Effector CD8-positive, alpha-beta T cell (primary cell): ENCODE measurements around the gene MEX3A.
"Not testable (repeated sequence)": the region's sequence is repeated elsewhere in the genome, so short reads cannot be mapped to it uniquely, and the experiment has no call there.

ENCODE experiments used
- DNase-seq: peaks from one replicate; lab custom pipeline; 2025; lab: John Stamatoyannopoulos, UW
- total RNA-seq, 4 experiments: gene quantifications; one replicate each; lab custom pipeline; 2026; lab: John Stamatoyannopoulos, UW

MEX3A gene, protein sequence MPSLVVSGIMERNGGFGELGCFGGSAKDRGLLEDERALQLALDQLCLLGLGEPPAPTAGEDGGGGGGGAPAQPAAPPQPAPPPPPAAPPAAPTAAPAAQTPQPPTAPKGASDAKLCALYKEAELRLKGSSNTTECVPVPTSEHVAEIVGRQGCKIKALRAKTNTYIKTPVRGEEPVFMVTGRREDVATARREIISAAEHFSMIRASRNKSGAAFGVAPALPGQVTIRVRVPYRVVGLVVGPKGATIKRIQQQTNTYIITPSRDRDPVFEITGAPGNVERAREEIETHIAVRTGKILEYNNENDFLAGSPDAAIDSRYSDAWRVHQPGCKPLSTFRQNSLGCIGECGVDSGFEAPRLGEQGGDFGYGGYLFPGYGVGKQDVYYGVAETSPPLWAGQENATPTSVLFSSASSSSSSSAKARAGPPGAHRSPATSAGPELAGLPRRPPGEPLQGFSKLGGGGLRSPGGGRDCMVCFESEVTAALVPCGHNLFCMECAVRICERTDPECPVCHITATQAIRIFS
- total RNA-seq = 0 to 0.62 (median 0.48) reads per million in 4 experiments

GRCh38 chr1:156082309-156083091 lies at the start of gene MEX3A:
Gene MEX3A (minus strand): TSS chr1:156082465. CDS start chr1:156081998, 467 bp downstream.
- peak; percentile 49 for DNase-seq

GRCh38 chr1:156130578-156130942 lies 48.3 kb upstream of the MEX3A start:
- DNase-seq = no peak

GRCh38 chr1:156129687-156130577 lies 47.7 kb upstream of the MEX3A start:
- DNase-seq = peak; percentile 70

DNA sequence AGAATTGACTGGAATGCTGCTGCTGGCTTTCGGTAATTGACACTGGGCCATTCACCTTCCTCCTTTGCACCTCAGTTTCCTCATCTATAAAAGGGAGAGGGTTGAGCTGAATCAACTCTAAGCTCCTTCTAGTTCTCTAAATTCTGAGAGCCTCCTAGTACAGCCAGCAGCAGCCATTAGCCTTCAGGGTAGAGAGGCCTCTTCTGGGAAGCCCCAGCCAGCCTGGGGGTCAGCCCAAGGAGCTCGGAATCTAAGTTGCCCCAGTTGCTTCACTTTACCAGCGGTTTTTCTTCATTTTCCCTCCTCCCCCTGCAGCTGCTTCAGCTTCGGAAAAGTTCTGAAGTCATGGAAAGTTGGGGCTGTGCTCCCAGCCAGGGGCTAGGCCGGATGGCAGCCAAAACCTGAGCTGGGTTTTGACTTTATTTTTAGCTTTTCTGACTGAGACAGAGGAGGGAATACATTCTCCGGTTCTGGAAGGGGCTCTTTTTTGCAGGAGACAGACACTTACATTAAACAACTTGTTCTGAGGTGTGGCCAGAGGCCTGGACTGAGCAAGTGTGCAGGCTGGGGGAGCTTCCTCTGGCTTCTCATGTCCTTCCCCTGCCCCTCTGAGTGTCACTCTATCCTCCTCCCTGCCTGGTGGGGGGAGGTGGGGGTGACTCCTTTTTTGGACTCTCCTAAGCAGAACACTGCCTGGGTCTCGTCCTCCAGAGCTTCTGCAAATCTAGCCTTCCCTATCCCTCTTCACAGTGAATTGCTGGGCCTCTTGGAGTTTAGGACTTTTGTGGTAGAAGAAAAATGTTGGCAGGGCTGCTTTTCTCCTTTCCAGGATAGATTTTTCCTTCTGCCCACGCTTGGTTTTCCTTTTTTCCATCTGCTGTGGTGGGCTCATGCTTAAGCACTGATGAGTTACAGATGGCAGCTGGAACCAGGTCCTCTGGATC lies 46.7 kb upstream of the MEX3A start:
- no peak for DNase-seq

GRCh38 chr1:156128308-156128653 lies 46.0 kb upstream of the MEX3A start:
- no peak for DNase-seq

GRCh38 chr1:156126630-156127534 lies 44.6 kb upstream of the MEX3A start:
- DNase-seq = peak; percentile 55

- DNase-seq = peak; percentile 38
Observed at GRCh38 chr1:156126043-156126629, 43.9 kb upstream of the MEX3A start.

- DNase-seq = not testable (repeated sequence)
Observed at GRCh38 chr1:156125544-156125943, 43.3 kb upstream of the MEX3A start.

DNA sequence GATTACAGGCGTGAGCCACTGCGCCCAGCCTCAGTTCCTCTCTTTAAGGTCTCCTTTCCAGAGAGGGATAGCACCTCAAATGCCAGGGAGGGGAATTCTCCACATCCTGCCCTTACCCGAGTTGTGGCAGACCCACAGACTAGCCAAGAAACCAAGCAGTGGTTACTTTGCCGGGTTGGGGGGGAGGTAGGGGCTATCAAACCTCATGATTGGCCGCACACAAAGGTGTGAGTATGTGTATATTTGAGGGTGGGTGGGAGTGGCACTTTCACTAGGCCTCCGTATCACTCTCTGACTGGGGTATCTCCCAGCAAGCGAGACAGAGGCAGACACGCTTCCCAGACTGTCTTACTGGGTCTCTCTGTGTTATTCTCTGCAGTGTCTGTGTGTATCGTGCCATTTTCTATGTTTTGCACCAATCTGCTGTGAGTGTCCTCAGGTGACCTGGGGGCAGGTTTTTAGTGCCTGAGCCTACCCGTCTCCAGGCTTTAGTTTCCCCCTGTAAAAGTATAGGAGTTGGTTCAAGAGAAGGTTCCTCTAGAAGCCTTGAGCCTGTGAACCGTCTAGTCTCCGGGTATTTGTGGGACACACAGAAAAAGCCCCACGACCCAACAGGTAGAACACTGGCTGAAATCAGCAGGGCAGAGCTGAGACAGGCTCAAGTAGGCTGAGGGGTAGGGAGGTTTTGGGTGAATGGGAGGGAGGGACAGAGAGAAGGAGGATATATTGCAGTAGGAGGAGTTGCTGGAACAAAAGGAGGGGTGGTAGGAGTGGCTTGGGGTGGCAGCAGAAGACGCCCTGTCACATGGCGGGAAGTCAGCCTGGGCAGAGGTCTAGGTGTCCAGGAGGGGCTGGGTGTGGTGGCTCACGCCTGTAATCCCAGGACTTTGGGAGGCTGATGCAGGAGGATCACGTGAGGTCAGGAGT lies 42.6 kb upstream of the MEX3A start:
- DNase-seq = no peak

DNA sequence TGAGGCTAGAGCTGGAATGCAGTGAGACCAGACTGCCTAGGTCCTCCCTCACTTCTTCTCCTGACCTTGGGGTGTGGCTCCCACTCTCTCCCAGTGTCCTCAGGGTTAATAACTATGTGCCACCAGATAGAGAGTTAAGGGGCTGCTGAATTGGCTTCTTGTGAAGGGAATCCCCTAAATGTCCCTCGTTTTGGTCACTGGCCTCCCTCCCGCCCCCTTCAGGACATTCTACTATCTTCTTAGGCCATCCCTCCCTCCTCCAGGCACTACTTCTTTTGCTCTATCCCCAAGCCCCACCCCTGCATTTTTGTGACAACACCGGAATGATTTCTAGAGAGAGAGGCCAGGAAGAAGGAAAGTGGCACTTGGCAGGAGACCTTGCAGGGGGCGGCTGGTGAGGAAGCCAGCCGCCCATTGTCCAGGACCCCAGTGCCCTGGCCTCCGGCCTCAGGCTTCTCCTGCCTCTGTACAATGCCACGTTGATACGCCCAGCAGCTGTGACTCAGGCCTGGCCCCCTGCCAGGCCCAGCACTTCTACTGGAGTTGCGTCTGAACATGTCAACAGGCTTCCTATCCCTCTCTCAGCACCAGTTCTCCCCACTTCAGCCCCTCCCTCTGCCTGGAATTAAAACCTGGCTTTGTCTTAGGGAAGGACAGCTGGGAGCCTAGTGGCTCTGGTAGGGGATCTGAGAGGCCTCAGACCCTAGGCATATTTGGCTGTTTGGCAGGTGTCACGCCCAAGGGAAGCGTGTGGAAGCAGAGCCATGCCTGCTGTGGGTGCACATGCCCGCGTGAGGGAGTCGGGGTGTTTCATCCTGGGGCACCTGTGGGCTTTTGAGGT lies 41.3 kb upstream of the MEX3A start:
- peak; percentile 31 for DNase-seq

DNA sequence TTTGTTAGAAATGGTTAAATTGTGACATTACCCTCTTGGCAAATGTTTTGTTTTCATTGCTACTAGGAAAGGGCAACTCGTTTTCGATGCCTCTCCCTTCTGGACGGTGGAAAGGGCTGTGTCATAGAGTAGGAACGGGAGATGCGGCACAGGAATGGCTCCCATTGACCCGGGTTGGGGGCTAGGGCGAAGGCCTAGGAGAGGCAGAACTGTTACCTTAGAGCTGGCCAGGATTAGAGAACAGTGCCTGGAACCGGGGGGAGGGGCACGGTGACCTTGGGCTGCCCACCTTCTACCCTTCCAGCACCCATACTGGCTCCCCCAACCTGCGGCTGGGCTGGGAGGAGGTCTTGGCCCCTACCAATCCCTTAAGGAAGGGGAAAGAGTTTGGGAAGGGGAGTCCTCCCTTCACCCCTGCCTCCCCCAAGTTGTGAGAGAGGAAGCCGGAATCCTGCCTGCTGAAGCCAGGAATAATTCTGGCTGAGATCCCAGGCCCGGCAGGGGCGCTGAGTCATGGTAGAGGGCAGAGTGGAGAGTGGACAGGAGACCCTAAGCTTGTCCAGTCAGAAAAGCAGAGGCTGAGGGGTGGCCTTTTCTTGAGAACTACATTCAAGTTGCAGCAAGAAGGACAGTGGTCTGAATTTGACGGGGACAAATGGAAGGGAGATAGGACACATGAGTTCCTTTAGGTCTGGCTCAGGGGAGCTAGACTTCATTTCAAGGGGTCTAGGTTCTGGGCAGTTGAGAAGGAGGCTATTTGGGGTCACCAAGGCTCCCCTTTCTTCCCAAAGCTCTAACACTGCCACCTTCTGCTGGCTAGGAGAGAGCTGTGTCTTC lies 40.5 kb upstream of the MEX3A start:
- DNase-seq = no peak

DNA sequence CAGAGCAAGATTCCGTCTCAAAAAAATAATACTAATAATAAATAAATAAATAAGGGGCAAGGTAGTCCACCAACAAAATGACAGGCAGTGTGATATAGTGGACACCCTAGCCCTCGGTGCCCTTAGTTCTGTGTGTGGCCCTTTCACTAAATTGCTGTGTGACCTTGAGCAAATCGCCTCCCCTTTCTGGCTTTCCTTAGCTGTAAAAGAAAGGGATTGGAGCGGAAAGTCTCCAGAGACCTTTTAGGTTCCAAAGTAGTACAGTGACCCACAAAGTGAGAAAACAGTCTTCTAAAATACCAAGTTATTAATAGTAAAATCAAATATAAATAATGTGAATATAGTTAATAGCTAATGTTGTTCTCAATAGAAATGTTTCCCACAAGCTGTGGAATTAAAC lies 39.8 kb upstream of the MEX3A start:
- no peak for DNase-seq

DNA sequence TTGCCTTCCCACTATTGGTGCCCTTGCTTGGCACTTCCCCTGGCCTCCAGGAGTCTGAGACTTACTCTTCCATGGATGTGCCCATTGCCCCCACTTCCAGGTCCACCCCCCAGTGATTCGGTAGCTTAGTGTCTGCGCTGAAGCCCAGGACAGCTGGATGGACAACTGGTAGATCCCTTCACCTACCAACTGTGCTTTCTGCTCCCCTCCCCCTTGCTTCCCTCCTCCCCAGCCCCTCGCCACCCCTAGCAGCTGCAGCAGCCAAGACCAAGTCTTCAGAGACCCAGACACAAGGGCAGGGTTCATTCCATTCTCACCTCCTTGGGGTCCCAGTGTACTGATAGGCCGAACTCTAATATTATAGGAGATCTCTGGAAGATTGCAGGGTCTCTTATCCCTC lies 39.2 kb upstream of the MEX3A start:
- DNase-seq = no peak

DNA sequence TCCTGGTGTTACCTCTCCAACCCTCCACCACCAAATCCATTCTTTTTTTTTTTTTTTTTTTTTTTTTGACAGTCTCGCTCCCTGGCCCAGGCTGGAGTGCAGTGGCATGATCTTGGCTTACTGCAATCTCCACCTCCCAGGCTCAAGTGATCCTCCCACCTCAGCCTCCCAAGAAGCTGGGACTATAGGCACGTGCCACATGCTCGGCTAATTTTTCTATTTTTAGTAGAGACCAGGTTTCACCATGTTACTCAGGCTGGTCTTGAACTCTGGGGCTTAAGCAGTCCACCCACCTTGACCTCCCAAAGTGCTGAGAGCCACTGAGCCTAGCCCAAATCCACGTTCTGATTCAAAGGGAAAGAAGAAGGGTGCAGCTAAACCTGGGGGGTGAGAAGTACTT lies 38.7 kb upstream of the MEX3A start:
- not testable (repeated sequence) for DNase-seq

- no peak for DNase-seq
Observed at GRCh38 chr1:156120318-156120717, 38.1 kb upstream of the MEX3A start.

DNA sequence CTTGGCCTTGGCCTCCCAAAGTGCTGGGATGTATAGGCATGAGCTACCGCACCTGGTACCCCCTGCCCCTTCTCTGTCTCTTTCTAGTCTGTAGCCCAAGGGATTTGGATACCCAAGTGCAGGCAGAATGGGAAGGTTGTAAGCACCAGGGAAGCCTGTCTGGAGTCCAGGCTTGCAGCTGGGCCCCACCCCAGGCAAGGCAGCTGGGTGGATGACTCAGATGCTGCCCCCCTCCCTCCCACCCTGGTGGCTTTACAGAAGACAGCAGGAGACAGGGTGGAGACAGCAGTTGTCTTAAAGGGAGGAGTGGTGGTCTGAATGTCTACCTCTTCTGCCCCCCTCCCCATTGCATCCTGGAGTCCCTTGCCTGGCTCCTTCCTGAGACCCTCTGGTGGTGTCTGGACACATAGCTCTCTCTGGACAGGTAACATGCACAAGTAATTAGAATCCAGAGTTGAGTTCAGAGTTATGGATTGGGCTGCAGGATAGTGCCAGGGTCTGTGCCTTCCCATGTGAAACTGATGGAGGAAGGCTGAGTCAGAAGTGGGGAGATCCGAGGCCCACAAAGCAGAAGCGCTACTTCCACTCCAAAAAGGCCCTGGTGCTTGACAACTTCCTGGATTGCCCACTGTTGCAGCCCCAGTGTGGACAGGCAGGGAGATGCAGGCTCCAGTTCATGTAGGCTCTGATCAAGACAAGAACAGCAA lies 37.4 kb upstream of the MEX3A start:
- no peak for DNase-seq
